SHP77 treated with DMSO at 0.1 percent for 48 hours (cell line): ENCODE measurements around the gene AHCYL1.

Source experiments
- DNase-seq: peaks from one replicate; lab custom pipeline; 2025; lab: John Stamatoyannopoulos, UW

Gene AHCYL1

GRCh38 chr1:110063781-110064180 is 79.2 kb downstream of the AHCYL1 start:
- DNase-seq, result no peak

- DNase-seq, result no peak
Observed at GRCh38 chr1:110064576-110065337, 80.2 kb downstream of the AHCYL1 start.

GRCh38 chr1:110065841-110066240 is 81.3 kb downstream of the AHCYL1 start:
- no peak for DNase-seq

- no peak for DNase-seq
Observed at GRCh38 chr1:110067479-110067892, 82.9 kb downstream of the AHCYL1 start.

- no peak for DNase-seq
Observed at GRCh38 chr1:110067893-110068645, 83.5 kb downstream of the AHCYL1 start.

- DNase-seq, result no peak
Observed at GRCh38 chr1:110068646-110069403, 84.3 kb downstream of the AHCYL1 start.

GRCh38 chr1:110069404-110070281 is 85.1 kb downstream of the AHCYL1 start:
- no peak for DNase-seq

GRCh38 chr1:110070282-110070669 is 85.7 kb downstream of the AHCYL1 start:
- no peak for DNase-seq

GRCh38 chr1:110070671-110071242 is 86.2 kb downstream of the AHCYL1 start, which contains the start of gene ALX3:
TSS of gene ALX3 (minus strand) at chr1:110070672. CDS start at chr1:110070612, 60 bp downstream.
- DNase-seq, result no peak
